ENCODE data around the gene PHETA2.
"Not testable (repeated sequence)": the region's sequence is repeated elsewhere in the genome, so short reads cannot be mapped to it uniquely, and the experiment has no call there.

- not testable (repeated sequence) for TF ChIP-seq POLR2AphosphoS5 (IDR thresholded peaks at IDR 0.05; ENCODE audit: borderline replicate concordance, low read depth, low read length); EZH2 (IDR thresholded peaks at IDR 0.05)
Measured at GRCh38 chr22:42123529-42123928, 49.5 kb downstream of the PHETA2 start.
